ENCODE results near the gene PNMA8B.
"Not testable (repeated sequence)": the region's sequence is repeated elsewhere in the genome, so short reads cannot be mapped to it uniquely, and the experiment has no call there.

PNMA8B gene

DNA sequence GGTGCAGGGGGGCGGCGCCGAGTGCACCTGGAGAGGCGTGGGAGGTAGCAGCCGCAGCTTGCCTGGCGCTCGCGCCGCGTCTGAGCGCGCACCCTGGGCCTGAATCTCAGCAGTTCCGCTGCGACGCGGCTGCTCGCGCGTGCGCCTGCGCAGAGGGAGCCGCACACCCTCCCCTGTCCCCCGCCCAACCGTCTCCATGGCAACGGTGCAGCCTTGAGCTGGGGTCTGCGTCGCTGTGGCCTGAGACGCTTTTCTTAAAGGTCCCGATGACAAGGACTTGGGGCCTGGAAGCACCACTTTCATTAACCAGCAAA is at the start of gene PNMA8B:
PNMA8B (minus strand) TSS at position 82 of the 314 bp plus-strand sequence. CDS start 402 bp downstream, outside the sequence.
- peak; percentile 92 for DNase-seq (ENCODE audit: low spot score)

- no peak for DNase-seq (ENCODE audit: low spot score)
Measured at GRCh38 chr19:46544651-46545050, 49.0 kb upstream of the PNMA8B start.

- DNase-seq (ENCODE audit: low spot score) = peak; percentile 69
Measured at GRCh38 chr19:46542428-46543230, 47.0 kb upstream of the PNMA8B start.

- peak; percentile 75 for DNase-seq (ENCODE audit: low spot score)
Measured at GRCh38 chr19:46537136-46538097, 41.8 kb upstream of the PNMA8B start.

DNA sequence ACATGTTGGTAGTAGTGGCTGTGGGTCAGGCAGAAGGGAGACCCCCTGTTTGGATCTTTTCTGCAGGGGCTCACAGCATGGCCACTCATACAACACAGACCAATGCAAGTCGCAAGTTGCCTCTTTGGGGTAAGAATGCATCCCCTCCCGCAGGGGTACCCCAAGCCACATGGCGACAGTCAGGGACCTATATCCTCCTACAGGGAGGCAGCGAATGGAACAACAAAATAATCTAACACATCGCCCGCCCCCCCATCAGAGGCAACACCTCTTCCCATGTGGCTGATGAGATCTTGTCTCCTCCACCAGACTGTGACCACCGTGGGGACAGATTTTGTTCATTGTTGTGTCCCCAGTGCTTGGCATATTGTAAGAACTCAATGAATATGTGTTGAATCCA is 40.7 kb upstream of the PNMA8B start:
- DNase-seq (ENCODE audit: low spot score) = no peak

DNA sequence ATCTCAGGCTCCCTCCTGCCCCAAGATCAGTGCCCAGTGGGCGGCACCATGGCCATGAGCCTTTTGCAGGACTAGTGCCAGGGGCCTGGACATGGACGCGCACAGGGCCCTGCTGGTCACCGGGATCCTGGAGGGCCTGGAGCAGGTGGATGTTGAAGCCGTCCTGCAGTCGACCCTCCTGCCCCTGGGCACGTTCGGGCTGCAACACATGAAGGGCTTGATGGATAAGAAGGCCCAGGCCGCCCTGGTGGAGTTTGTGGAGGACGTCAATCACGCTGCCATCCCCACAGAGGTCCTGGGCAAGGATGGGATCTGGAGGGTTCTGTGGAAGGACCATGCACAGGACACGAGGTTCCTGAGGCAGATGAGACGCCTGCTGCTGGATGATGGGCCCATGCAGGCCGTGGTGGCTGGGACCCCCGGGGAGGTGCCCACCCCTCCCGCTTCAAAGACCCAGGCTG is 38.0 kb upstream of the PNMA8B start:
- DNase-seq (ENCODE audit: low spot score) = no peak

DNA sequence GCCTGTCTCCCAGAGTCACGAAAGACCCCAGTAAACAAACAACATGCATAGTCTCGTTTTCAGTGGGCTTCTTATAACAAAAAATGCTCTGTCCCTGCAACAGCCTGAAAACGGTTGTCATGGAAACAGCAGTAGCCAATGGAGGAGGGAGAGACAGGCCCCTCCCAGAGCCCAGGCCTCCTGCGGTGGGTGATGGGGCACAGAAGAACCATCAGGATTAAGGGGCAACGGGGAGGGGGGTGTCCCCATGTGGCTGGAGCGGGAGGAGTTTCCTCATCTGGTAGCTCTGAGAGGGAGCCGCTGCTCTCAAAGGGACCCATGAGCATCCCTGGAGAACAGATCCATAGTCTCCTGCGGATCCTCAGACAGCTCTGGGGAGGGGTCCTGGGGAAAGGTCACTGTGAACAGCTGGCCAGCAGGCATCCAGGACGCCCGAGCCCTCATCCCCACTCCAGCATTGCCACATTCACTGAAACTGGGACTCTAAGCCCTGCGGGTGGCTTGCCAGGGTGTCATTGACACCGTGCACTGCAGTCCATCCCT is 37.5 kb upstream of the PNMA8B start:
- DNase-seq (ENCODE audit: low spot score) = no peak

DNA sequence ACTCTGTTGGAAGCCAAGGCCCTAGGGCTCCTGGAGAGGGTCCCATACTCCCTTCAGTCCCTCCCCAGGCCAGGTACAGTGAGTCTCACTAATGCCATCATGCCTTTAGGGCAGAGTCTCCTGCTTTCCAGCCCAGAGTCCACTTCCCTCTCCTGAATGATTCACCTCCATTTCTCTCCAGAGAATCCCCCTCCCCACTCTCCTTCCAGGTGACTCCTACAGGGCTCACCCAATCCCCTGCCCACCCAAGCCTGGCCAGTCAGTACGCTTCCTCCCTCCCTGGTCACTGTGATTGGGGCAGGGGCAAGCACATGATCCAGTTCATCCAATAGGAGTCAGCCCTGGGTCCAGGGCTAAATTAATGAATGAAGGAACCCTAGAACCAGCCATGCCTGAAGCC is 35.0 kb upstream of the PNMA8B start:
- DNase-seq (ENCODE audit: low spot score) = peak; percentile 51

DNA sequence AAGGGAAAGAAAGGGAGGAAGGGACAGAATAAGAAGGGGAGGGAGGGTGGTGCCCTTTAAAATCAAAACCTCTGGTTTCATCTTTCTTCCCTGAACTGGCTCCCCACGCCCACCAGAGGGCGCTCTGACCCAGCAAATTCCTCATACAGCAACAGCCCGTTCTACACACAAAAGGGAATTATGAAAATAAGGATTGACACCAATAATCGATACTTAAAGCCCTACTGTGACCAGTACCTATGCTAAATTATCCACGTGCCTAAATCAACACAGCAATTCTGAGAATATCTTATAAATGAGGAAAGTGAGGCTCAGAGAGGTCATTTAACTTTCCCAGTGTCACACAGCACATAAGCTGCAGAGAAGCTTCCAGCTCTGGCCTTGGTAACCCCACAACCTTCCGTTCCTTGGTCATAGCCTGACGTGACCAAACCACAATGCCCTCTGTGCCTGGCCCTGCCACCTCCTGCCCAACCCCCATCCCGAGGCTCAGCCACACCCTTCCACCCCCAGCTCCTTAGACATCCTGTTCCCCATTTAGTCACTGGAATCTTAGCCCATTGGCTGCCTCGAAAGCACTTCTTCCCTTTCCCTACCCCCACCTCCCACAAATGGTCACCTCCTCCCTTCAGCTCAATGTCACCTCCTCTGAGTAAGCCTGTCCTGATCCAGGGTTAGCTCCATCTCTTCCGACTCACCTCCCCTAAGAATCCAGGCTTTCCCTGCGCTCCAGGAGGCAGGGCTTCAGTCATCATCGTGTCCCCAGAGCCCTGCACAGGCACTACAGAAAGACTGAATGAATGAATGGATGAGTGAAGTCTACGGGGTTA is 34.2 kb upstream of the PNMA8B start:
- peak; percentile 83 for DNase-seq (ENCODE audit: low spot score)

- DNase-seq (ENCODE audit: low spot score) = no peak
Measured at GRCh38 chr19:46528601-46529590, 33.2 kb upstream of the PNMA8B start.

GRCh38 chr19:46526801-46527200 is 31.1 kb upstream of the PNMA8B start:
- DNase-seq (ENCODE audit: low spot score) = not testable (repeated sequence)

DNA sequence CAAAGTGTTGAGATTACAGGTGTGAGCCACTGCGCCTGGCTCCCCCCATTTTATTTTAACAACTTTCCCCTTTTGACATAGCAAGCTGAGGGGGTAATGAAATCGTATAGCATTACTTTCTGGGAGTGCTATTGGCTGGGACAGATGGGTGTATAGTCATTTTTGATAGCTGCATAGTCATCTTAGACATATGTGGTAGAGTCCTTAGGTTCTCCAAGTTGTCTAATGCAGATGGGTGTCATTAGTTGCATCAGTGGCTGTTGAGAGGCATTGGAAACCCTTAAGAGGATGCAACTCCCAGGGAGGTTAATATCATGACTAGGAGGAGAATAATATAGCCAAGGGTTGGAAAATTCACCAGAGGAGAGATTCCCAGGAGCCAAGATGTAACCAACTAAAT is 28.6 kb upstream of the PNMA8B start:
- DNase-seq (ENCODE audit: low spot score) = no peak

GRCh38 chr19:46522988-46523387 is 27.3 kb upstream of the PNMA8B start:
- not testable (repeated sequence) for DNase-seq (ENCODE audit: low spot score)

DNA sequence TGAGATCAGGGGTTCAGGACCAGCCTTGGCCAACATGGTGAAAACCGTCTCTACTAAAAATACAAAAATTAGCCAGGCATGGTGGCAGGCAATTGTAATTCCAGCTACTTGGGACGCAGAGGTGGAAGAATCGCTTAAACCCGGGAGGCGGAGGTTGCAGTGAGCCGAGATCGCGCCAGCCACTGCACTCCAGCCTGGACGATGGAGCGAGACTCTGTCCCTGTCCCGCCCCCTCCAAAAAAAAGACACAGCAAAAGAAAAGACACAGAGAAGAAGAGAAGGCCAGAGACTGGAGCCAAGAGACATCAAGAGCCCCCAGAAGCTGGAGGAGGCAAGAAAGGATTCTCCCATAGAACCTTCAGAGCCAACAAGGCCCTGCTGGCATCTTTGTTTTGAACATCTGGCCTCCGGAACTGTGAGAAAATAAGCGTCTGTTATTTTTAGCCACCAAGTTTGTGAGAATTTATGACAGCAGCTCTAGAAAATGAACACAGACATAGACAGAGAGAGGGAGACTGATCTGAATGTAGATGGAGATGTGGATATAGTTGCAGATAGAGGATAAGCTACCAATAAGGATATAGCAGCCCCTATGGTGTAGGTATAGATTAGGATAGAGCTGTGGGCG is 25.7 kb upstream of the PNMA8B start:
- no peak for DNase-seq (ENCODE audit: low spot score)

GRCh38 chr19:46520616-46521015 is 24.9 kb upstream of the PNMA8B start:
- DNase-seq (ENCODE audit: low spot score) = no peak

DNA sequence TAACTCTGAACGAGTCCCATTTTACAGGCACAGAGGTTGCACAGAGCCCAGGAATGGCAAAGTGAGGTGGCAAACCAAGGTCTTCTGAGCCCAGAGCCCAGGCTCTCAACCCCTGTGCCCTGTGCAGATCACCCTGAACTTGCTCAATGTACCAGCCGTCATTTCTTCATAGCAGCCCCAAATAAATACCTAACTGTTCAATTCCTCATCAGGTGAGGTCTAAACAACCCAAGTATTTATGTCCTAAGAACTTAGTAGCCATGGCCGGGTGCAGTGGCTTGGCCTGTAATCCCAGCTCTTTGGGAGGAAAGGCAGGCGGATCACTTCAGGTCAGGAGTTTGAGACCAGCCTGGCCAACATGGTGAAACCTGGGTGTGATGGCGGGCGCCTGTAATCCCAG is 21.8 kb upstream of the PNMA8B start:
- DNase-seq (ENCODE audit: low spot score) = no peak

DNA sequence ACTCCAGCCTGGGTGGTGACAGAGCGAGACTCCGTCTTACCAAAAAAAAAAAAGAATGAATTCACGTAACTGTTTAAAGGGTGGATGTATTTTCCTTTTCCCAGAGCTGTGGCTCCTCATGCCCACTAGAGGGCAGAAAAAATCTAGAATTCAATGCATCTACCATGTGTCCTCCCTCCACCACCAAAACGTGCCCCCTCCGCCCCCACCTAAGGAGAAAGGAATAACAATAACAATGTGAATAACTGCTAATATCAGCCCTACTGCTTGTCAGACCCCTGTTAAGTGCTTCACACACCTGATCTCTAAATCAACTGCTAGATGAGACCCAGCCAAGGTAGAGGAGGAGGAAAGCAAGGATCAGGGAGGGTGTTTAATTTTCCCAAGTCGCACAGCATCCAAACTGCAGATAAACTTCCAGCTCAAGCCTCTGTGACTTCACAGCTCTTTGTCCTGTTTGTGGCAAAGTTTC is 20.2 kb upstream of the PNMA8B start:
- DNase-seq (ENCODE audit: low spot score) = peak; percentile 71

DNA sequence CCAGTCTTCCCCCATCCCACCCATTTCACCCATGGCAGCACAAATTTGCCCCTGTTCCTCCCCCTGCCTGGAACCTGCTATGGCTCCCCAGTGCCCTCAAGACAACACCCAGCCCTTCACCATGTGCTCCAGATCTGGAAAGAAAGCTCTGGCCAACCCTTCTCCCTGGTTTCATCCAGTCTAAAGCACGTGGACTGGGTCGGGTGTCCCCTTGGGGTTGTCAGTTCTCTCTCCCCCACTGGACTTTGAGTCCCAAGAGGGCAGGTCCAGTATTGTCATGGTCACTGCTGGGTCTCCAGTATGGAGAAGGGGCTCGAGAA is 19.6 kb upstream of the PNMA8B start:
- DNase-seq (ENCODE audit: low spot score) = no peak

DNA sequence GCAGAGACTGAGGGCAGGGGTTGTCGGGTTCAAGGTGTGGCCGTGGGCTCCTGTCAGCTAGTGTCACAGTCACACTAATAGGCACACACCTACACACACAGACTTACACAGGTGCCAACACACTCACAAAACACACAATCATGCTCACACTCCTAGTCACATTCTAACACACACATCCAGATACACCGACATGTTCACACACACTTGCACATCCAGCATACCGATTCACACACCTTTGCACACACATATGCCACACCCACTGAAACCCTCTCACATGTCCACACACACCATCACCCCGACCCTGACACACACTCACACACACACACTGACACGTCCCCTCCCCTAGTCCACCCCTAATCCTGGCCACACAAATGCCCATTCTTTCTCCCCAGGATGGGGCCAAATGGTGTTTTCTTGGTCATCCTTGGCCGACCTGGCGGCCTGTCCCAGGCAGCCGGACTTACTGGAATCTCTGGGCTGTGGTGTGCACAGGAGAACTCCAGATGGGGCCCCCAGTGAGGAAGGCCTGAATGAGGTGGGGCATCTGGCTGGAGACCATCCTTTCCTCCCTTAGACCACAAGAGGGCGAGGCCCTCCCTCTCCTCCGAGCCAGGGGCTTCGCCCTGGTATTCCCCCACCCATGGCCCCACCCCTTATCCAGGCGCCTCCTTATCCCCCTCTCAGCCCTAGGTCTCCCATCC is 19.1 kb upstream of the PNMA8B start:
- peak; percentile 42 for DNase-seq (ENCODE audit: low spot score)

All from D341Med (cell line).